ENCODE data around the gene RIPOR3. TPM values are rescaled to one million over a fixed set of nuclear protein-coding genes. Genes with fewer than 3 reads are reported as not detected.

RIPOR3 gene
- polyA plus RNA-seq, 1 experiment, result 11.5 TPM

DNA sequence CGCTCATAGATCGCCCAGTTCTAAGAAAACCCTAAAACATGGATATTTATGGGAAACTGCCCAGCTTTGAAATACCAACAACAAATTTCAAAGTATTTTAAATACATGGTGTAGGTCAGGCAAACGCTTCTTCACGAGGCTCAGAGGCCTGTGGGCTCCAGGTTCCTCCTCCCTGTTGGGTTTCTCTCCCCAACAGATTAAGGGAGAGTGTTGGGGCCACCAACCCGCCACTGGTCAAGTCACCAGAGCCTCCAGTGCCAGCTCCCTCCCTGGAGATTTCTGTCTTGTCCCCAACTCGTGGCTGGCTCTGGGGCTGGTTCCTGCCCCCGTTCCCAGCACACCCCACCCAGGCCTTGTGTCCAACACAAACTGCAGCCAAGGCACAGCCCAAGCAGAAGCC, 93.3 kb downstream of the RIPOR3 start:
- ChIA-PET CTCF (interaction anchor here (0.5 to 1.8 kb wide), 3 partner anchors 10 to 411 kb away, joined by 3 to 10 read pairs (median 4); no protein-coding TSS in a partner anchor), POLR2A (interaction anchor here (1.0 kb wide), 1 partner anchor 190 kb away, joined by 3 read pairs; no protein-coding TSS in a partner anchor)
- no peak for DNase-seq (ENCODE audit: low read depth, low spot score)
- H3K27ac ChIP-seq (ENCODE audit: low read depth, low read length), result no peak overlapping the region
- no peak for TF ChIP-seq CTCF (IDR thresholded peaks at IDR 0.05; ENCODE audit: low read depth, low read length)
- no peaks in the 10 kb centered on the region; the same call in 1 of the 2 replicates for H3K9me3 ChIP-seq (ENCODE audit: control insufficient read depth, insufficient read depth, low read length)
- H3K27me3 ChIP-seq (ENCODE audit: control insufficient read depth, insufficient read depth, low read length), result no peaks in the 10 kb centered on the region
- no peak overlapping the region for H3K4me3 ChIP-seq (ENCODE audit: low read depth, low read length)

GRCh38 chr20:50597406-50597969, 93.9 kb downstream of the RIPOR3 start:
- ChIA-PET CTCF (interaction anchor here (0.5 to 2.2 kb wide), 4 partner anchors 9 to 410 kb away, joined by 3 to 10 read pairs (median 6); no protein-coding TSS in a partner anchor), POLR2A (interaction anchor here (0.5 to 1.0 kb wide), 3 partner anchors 152 to 400 kb away, joined by 3 to 6 read pairs (median 4); no protein-coding TSS in a partner anchor)
- H3K4me3 ChIP-seq (ENCODE audit: low read depth, low read length), result no peak overlapping the region
- no peak for DNase-seq (ENCODE audit: low read depth, low spot score)
- H3K9me3 ChIP-seq (ENCODE audit: control insufficient read depth, insufficient read depth, low read length), result no peaks in the 10 kb centered on the region; the same call in 1 of the 2 replicates
- no peak overlapping the region for H3K27ac ChIP-seq (ENCODE audit: low read depth, low read length)
- TF ChIP-seq CTCF (IDR thresholded peaks at IDR 0.05; ENCODE audit: low read depth, low read length), result no peak
- no peaks in the 10 kb centered on the region for H3K27me3 ChIP-seq (ENCODE audit: control insufficient read depth, insufficient read depth, low read length)

- Histone ChIP-seq H3K9me3 (ENCODE audit: control insufficient read depth, insufficient read depth, low read length) (no peaks in the 10 kb centered on the region; the same call in 1 of the 2 replicates), H3K4me3 (ENCODE audit: low read depth, low read length) (no peak overlapping the region), H3K27me3 (ENCODE audit: control insufficient read depth, insufficient read depth, low read length) (no peaks in the 10 kb centered on the region), H3K27ac (ENCODE audit: low read depth, low read length) (no peak overlapping the region)
- TF ChIP-seq CTCF (IDR thresholded peaks at IDR 0.05; ENCODE audit: low read depth, low read length), result no peak
- DNase-seq (ENCODE audit: low read depth, low spot score), result no peak
- ChIA-PET POLR2A (interaction anchor here (0.5 kb wide), 1 partner anchor 399 kb away, joined by 6 read pairs; no protein-coding TSS in a partner anchor), CTCF (interaction anchor here (1.3 to 2.3 kb wide), 5 partner anchors 8 to 192 kb away, joined by 4 to 10 read pairs (median 8); no protein-coding TSS in a partner anchor)
These were observed 94.7 kb downstream of the RIPOR3 start for GRCh38 chr20:50596694-50597021.

GRCh38 chr20:50595988-50596693, 95.2 kb downstream of the RIPOR3 start:
- DNase-seq (ENCODE audit: low read depth, low spot score), result no peak
- ChIA-PET POLR2A (interaction anchor here (0.6 kb wide), 1 partner anchor 48 kb away, joined by 8 read pairs; no protein-coding TSS in a partner anchor), CTCF (interaction anchor here (1.2 to 2.3 kb wide), 5 partner anchors 8 to 192 kb away, joined by 4 to 10 read pairs (median 8); no protein-coding TSS in a partner anchor)

More at GRCh38 chr20:50595988-50596693, 95.2 kb downstream of the RIPOR3 start:
- no peak for TF ChIP-seq CTCF (IDR thresholded peaks at IDR 0.05; ENCODE audit: low read depth, low read length)
- Histone ChIP-seq H3K9me3 (ENCODE audit: control insufficient read depth, insufficient read depth, low read length) (no peaks in the 10 kb centered on the region; the same call in 1 of the 2 replicates), H3K27ac (ENCODE audit: low read depth, low read length) (no peak overlapping the region), H3K4me3 (ENCODE audit: low read depth, low read length) (no peak overlapping the region), H3K27me3 (ENCODE audit: control insufficient read depth, insufficient read depth, low read length) (no peaks in the 10 kb centered on the region)

Measured in AG04450 (cell line).